ENCODE measurements around the gene FAM222B. TPM values are rescaled to one million over a fixed set of nuclear protein-coding genes. Genes with fewer than 3 reads are reported as not detected.

Gene FAM222B
- polyA plus RNA-seq, 2 of the 4 experiments (the other 2 are of a cell fraction), result 10.7 to 15.6 TPM

GRCh38 chr17:28758411-28759121 lies 84.0 kb downstream of the FAM222B start:
- peak; percentile 76 for TF ChIP-seq POLR2AphosphoS2 (conservative IDR thresholded peaks at IDR 0.05; ENCODE audit: low read length)
- TF ChIP-seq SMC3 (IDR thresholded peaks at IDR 0.05), result no peak
- no peak for DNase-seq (ENCODE audit: low read depth in 1 of 2, low spot score in 1 of 2)
- POLR2A ChIA-PET, result interaction anchor here (1.1 to 2.0 kb wide), 2 partner anchors 32 to 33 kb away, joined by 3 to 4 read pairs; partner anchors contain the start of gene TLCD1
- peak in 1 of 2 experiments; percentile 4; a peak in 1 of 6 replicates for ATAC-seq
- Histone ChIP-seq H3K4me2 (no peak overlapping the region), H3K4me3 (no peak overlapping the region), H3K9me3 (no peaks in the 10 kb centered on the region), H3K4me1 (peaks cover 15% of the 10 kb centered on the region), H3K27ac (no peak overlapping the region)
- 92% methylated on average over 24 of the region's 32 CpGs for WGBS (ENCODE audit: missing lambda C conversion rate)
- no peak for FAIRE-seq
- CTCF ChIA-PET, result interaction anchor here (0.6 to 22.6 kb wide), 4 partner anchors 15 to 145 kb away, joined by 3 to 977 read pairs (median 4); partner anchors contain the start of genes NEK8, RPL23A and TLCD1

GRCh38 chr17:28756049-28756804 lies 86.4 kb downstream of the FAM222B start:
- TF ChIP-seq POLR2AphosphoS2 (conservative IDR thresholded peaks at IDR 0.05; ENCODE audit: low read length), result peak; percentile 94
- TF ChIP-seq ZFP36 (IDR thresholded peaks at IDR 0.05; ENCODE audit: borderline replicate concordance, partially characterized antibody), result no peak
- no peaks in the 10 kb centered on the region for H3K9me3 ChIP-seq
- no peak overlapping the region for H3K4me3 ChIP-seq
- ChIA-PET POLR2A (interaction anchor here (1.3 kb wide), 1 partner anchor 29 kb away, joined by 6 read pairs; no protein-coding TSS in a partner anchor), CTCF (interaction anchor here (0.7 to 22.6 kb wide), 5 partner anchors 9 to 153 kb away, joined by 3 to 977 read pairs (median 6); partner anchors contain the start of genes NEK8, RPL23A, TLCD1 and TRAF4)
- no peak overlapping the region for H3K27ac ChIP-seq
- WGBS (ENCODE audit: missing lambda C conversion rate), result 84% methylated on average over 5 of the region's 5 CpGs
- no peak overlapping the region for H3K4me2 ChIP-seq
- ATAC-seq, result peak in 1 of 2 experiments; percentile 1; a peak in 1 of 6 replicates
- FAIRE-seq, result no peak
- peaks cover 8% of the 10 kb centered on the region for H3K4me1 ChIP-seq
- no peak for DNase-seq (ENCODE audit: low read depth in 1 of 2, low spot score in 1 of 2)

- FAIRE-seq, result no peak
- ATAC-seq, result no peak
- TF ChIP-seq RNF2 (IDR thresholded peaks at IDR 0.05; ENCODE audit: borderline replicate concordance, low read depth) (no peak), HEYL (CRISPR knock-in tag; IDR thresholded peaks at IDR 0.05) (no peak), BCL3 (IDR thresholded peaks at IDR 0.05) (no peak), USF2 (IDR thresholded peaks at IDR 0.05) (no peak), ELK1 (IDR thresholded peaks at IDR 0.05; ENCODE audit: low read depth, low read length) (no peak)
- H3K27ac ChIP-seq, result no peak overlapping the region
- peaks cover 2% of the 10 kb centered on the region for H3K4me1 ChIP-seq
- no peak overlapping the region for H3K4me2 ChIP-seq
- ChIA-PET CTCF (interaction anchor here (1.2 to 22.6 kb wide), 3 partner anchors 8 to 28 kb away, joined by 3 to 977 read pairs (median 244); partner anchors contain the start of genes NEK8, RPL23A and TLCD1), POLR2A (no interaction called here)
- H3K4me3 ChIP-seq, result no peak overlapping the region
- no peak for DNase-seq (ENCODE audit: low read depth in 1 of 2, low spot score in 1 of 2)
- no peaks in the 10 kb centered on the region for H3K9me3 ChIP-seq
- WGBS (ENCODE audit: missing lambda C conversion rate), result 85% methylated on average over 7 of the region's 7 CpGs
Observed at GRCh38 chr17:28755486-28755885, 87.1 kb downstream of the FAM222B start.

- no peak for DNase-seq (ENCODE audit: low read depth in 1 of 2, low spot score in 1 of 2)
- WGBS (ENCODE audit: missing lambda C conversion rate), result 93% methylated on average over 10 of the region's 10 CpGs
- Histone ChIP-seq H3K27ac (no peak overlapping the region), H3K4me3 (no peak overlapping the region), H3K4me1 (peaks cover 37% of the 10 kb centered on the region), H3K4me2 (no peak overlapping the region), H3K9me3 (no peaks in the 10 kb centered on the region)
- ChIA-PET CTCF (interaction anchor here (0.6 to 22.6 kb wide), 24 partner anchors 11 to 404 kb away, joined by 3 to 977 read pairs (median 6); partner anchors contain the start of genes DHRS13, FLOT2, NEK8 and RPL23A), POLR2A (interaction anchor here (0.8 to 12.2 kb wide), 3 partner anchors 9 to 41 kb away, joined by 3 to 369 read pairs (median 3); partner anchors contain the start of genes NEK8, TLCD1 and TRAF4)
- FAIRE-seq, result no peak
- no peak for ATAC-seq
- no peak for TF ChIP-seq REST (IDR thresholded peaks at IDR 0.05)
- TF ChIP-seq POLR2AphosphoS2 (conservative IDR thresholded peaks at IDR 0.05; ENCODE audit: low read length), result peak; percentile 84
- TF ChIP-seq FOSB (CRISPR knock-in tag; IDR thresholded peaks at IDR 0.05), result peak; percentile 15; the same call in 1 of the 2 replicates
Observed at GRCh38 chr17:28751600-28752366, 90.8 kb downstream of the FAM222B start.

All from A549 (cell line).